HepG2 (cell line): ENCODE measurements around the gene CCDC150. TPM values are rescaled to one million over a fixed set of nuclear protein-coding genes. Genes with fewer than 3 reads are reported as not detected.

Source experiments
- ARNT ChIP-seq: fragments of 450-650 bp; IDR thresholded peaks from 2 replicates; pipeline ENCODE4 v1.6.1; 2017
- ASH2L ChIP-seq: fragments of 300-600, 200-600 bp; sonication (generic); IDR thresholded peaks from 2 replicates; pipeline ENCODE4 v1.7.0; 2017; ENCODE audit warnings: low read depth, mild to moderate bottlenecking, moderate library complexity, mixed read lengths, low read length; ENCODE audit not compliant: insufficient read length
- FOXK2 ChIP-seq: fragments of 450-650 bp; IDR thresholded peaks from 2 replicates; pipeline ENCODE4 v1.6.1; 2016
- JDP2 ChIP-seq: sonication (generic); formaldehyde crosslinking; IDR thresholded peaks from 2 replicates; pipeline ENCODE4 v1.8.1; 2022; ENCODE audit warnings: missing genetic modification reagents, borderline replicate concordance
- KMT2A ChIP-seq: sonication (generic); formaldehyde crosslinking; IDR thresholded peaks from 2 replicates; pipeline ENCODE4 v1.4.0; 2020; ENCODE audit warnings: missing genetic modification reagents
- MAFF ChIP-seq: IDR thresholded peaks from 2 replicates; pipeline ENCODE4 v1.6.1; 2011; ENCODE audit warnings: low read depth, low read length, improper control_type of control experiment
- MXI1 ChIP-seq: IDR thresholded peaks from 3 replicates; pipeline ENCODE4 v1.6.1; 2012; ENCODE audit warnings: low read depth, low read length, inconsistent platforms, borderline replicate concordance
- NR2F2 ChIP-seq: IDR thresholded peaks from 2 replicates; pipeline ENCODE4 v1.6.1; 2012; ENCODE audit warnings: low read depth, inconsistent platforms, borderline replicate concordance
- POGK ChIP-seq: sonication (generic); formaldehyde crosslinking; conservative IDR thresholded peaks from 2 replicates; pipeline ENCODE4 v1.8.0; 2022; ENCODE audit warnings: mild to moderate bottlenecking, moderate library complexity, missing genetic modification reagents
- POLR2AphosphoS5 ChIP-seq: IDR thresholded peaks from 2 replicates; pipeline ENCODE4 v1.6.1; 2012; ENCODE audit warnings: low read depth, low read length
- THAP9 ChIP-seq: sonication (generic); formaldehyde crosslinking; IDR thresholded peaks from 2 replicates; pipeline ENCODE4; 2020; ENCODE audit warnings: missing genetic modification reagents, mild to moderate bottlenecking, borderline replicate concordance
- XRCC5 ChIP-seq: fragments of 200-400 bp; formaldehyde crosslinking; optimal IDR thresholded peaks from 2 replicates; pipeline ENCODE3; 2017; ENCODE audit warnings: mild to moderate bottlenecking, low read length
- YEATS2 ChIP-seq: sonication (generic); formaldehyde crosslinking; IDR thresholded peaks from 2 replicates; pipeline ENCODE4 v1.4.0; 2020; ENCODE audit warnings: missing genetic modification reagents, borderline replicate concordance
- ZFP1 ChIP-seq: IDR thresholded peaks from 2 replicates; pipeline ENCODE4 v1.6.1; 2016
- ZNF343 ChIP-seq: sonication (generic); formaldehyde crosslinking; IDR thresholded peaks from 2 replicates; pipeline ENCODE4 v1.4.0; 2020; ENCODE audit warnings: mild to moderate bottlenecking, missing genetic modification reagents
- ZNF747 ChIP-seq: sonication (generic); formaldehyde crosslinking; IDR thresholded peaks from 2 replicates; pipeline ENCODE4 v1.8.1; 2023; ENCODE audit warnings: missing genetic modification reagents, mild to moderate bottlenecking, borderline replicate concordance
- polyA plus RNA-seq, 8 experiments: library from polyadenylated mRNA; depleted of rRNA in 3 of 8; stranded (reverse) in 7 of 8; unstranded in 1 of 8; fragments of >200 nt; fragmentation: Illumina TruSeq in 4 of 8; extraction: Trizol in 4 of 8; gene quantifications; 2 replicates each; pipeline versions ENCODE4 v1.2.1 to v1.2.3, GENCODE V29; 2011 to 2016; ENCODE audit warnings: low read depth in 4 of 8, missing spikeins in 1 of 8, mixed read lengths in 1 of 8; ENCODE audit not compliant: insufficient read depth in 1 of 8
- total RNA-seq, 5 experiments: library from RNA; depleted of rRNA; stranded (reverse); fragments of >200 nt; fragmentation: Illumina TruSeq; extraction: Trizol; gene quantifications; 2 replicates each; pipeline ENCODE4 v1.2.3, GENCODE V29; 2016; ENCODE audit warnings: low read depth in 1 of 5
- TF ChIP-seq, protein P1 (sequence below), 2 experiments: sonication (generic) in 1 of 2; formaldehyde crosslinking in 1 of 2; IDR thresholded peaks; 2 replicates each; pipeline versions ENCODE4 v1.6.1 to v1.9.0; 2014 to 2022; ENCODE audit warnings: antibody characterized with exemption in 1 of 2, borderline replicate concordance in 1 of 2, inconsistent platforms in 1 of 2, low read depth in 1 of 2, missing genetic modification reagents in 1 of 2
- TF ChIP-seq, protein P2 (sequence below): sonication (generic); formaldehyde crosslinking; IDR thresholded peaks from 2 replicates; pipeline ENCODE4 v1.4.0; 2020; ENCODE audit warnings: mild to moderate bottlenecking, missing genetic modification reagents

Gene CCDC150
- total and polyA plus RNA-seq, 2 of the 13 experiments (the other 11 are each of a cell fraction or from before 2014, with no cell fraction given), result 14.9 to 32.6 TPM

GRCh38 chr2:196719110-196719872 is 79.8 kb downstream of the CCDC150 start (continued):
- no peak for TF ChIP-seq POGK (CRISPR knock-in tag)
- TF ChIP-seq POLR2AphosphoS5, result 0 out of 2 replicates have a peak, but pooled peaks have one; percentile 26
- peak; percentile 99 for TF ChIP-seq MAFF
- no peak for TF ChIP-seq THAP9 (CRISPR knock-in tag)
- no peak for TF ChIP-seq MXI1
- TF ChIP-seq ZNF343 (CRISPR knock-in tag), result no peak
- TF ChIP-seq, protein P1, sequence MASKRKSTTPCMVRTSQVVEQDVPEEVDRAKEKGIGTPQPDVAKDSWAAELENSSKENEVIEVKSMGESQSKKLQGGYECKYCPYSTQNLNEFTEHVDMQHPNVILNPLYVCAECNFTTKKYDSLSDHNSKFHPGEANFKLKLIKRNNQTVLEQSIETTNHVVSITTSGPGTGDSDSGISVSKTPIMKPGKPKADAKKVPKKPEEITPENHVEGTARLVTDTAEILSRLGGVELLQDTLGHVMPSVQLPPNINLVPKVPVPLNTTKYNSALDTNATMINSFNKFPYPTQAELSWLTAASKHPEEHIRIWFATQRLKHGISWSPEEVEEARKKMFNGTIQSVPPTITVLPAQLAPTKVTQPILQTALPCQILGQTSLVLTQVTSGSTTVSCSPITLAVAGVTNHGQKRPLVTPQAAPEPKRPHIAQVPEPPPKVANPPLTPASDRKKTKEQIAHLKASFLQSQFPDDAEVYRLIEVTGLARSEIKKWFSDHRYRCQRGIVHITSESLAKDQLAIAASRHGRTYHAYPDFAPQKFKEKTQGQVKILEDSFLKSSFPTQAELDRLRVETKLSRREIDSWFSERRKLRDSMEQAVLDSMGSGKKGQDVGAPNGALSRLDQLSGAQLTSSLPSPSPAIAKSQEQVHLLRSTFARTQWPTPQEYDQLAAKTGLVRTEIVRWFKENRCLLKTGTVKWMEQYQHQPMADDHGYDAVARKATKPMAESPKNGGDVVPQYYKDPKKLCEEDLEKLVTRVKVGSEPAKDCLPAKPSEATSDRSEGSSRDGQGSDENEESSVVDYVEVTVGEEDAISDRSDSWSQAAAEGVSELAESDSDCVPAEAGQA (IDR thresholded peaks at IDR 0.05; ENCODE audit: low read depth), result no peak
- TF ChIP-seq, protein P1 (CRISPR knock-in tag; IDR thresholded peaks at IDR 0.05; ENCODE audit: borderline replicate concordance), result no peak
- TF ChIP-seq NR2F2, result no peak
- TF ChIP-seq JDP2, result no peak
- TF ChIP-seq ZNF747 (CRISPR knock-in tag), result no peak
- TF ChIP-seq YEATS2 (CRISPR knock-in tag), result peak; percentile 51; the same call in 1 of the 2 replicates
- TF ChIP-seq ZFP1 (CRISPR knock-in tag), result no peak
- no peak for TF ChIP-seq FOXK2
- TF ChIP-seq ASH2L, result peak; percentile 55
- TF ChIP-seq XRCC5, result no peak
- TF ChIP-seq, protein P2, sequence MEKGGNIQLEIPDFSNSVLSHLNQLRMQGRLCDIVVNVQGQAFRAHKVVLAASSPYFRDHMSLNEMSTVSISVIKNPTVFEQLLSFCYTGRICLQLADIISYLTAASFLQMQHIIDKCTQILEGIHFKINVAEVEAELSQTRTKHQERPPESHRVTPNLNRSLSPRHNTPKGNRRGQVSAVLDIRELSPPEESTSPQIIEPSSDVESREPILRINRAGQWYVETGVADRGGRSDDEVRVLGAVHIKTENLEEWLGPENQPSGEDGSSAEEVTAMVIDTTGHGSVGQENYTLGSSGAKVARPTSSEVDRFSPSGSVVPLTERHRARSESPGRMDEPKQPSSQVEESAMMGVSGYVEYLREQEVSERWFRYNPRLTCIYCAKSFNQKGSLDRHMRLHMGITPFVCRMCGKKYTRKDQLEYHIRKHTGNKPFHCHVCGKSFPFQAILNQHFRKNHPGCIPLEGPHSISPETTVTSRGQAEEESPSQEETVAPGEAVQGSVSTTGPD, result no peak
- peak; percentile 63; the same call in 1 of the 2 replicates for TF ChIP-seq KMT2A
- TF ChIP-seq ARNT, result no peak
